Lung (tissue), 13 donors: ENCODE measurements around the gene RBM27. TPM values are rescaled to one million over a fixed set of nuclear protein-coding genes. Genes with fewer than 3 reads are reported as not detected.

Source experiments
- ATAC-seq: fragments of 200-7000 bp; cut with Tn5 transposase; one replicate; pipeline ENCODE4 v1.9.1; 2020; ENCODE audit warnings: moderate number of reproducible peaks; ENCODE audit not compliant: insufficient read depth, low FRiP score
- DNase-seq, 3 donors: peaks; one replicate each; pipeline ENCODE4 v3.0.0-alpha.2; 2013 to 2017
- H3K27ac ChIP-seq, 2 donors: one replicate each; pipeline ENCODE4 v1.5.1; 2013; ENCODE audit warnings: mild to moderate bottlenecking in 2 of 2, moderate library complexity in 2 of 2, control low read depth in 1 of 2, inconsistent platforms in 1 of 2, low read depth in 1 of 2, low read length in 1 of 2
- H3K27me3 ChIP-seq, 3 donors: one replicate each; pipeline ENCODE4 v1.5.1; 2013; ENCODE audit warnings: low read length in 2 of 3; ENCODE audit not compliant: control insufficient read depth in 3 of 3, insufficient read depth in 3 of 3
- H3K36me3 ChIP-seq, 4 donors: one replicate each; pipeline ENCODE4 v1.5.1; 2013; ENCODE audit warnings: low read length in 4 of 4, mild to moderate bottlenecking in 1 of 4, moderate library complexity in 1 of 4; ENCODE audit not compliant: control insufficient read depth in 4 of 4, insufficient read depth in 4 of 4
- H3K4me1 ChIP-seq, 5 donors: one replicate each; pipeline ENCODE4 v1.5.1; 2013; ENCODE audit warnings: low read length in 5 of 5, mild to moderate bottlenecking in 2 of 5, moderate library complexity in 1 of 5; ENCODE audit not compliant: control insufficient read depth in 5 of 5, insufficient read depth in 5 of 5
- H3K4me3 ChIP-seq: one replicate; pipeline ENCODE4 v1.5.1; 2013; ENCODE audit warnings: mild to moderate bottlenecking, control low read depth, moderate library complexity
- H3K9ac ChIP-seq, 2 donors: one replicate each; pipeline ENCODE4 v1.5.1; 2013; ENCODE audit warnings: low read length in 2 of 2, control low read depth in 1 of 2; ENCODE audit not compliant: insufficient read depth in 1 of 2
- H3K9me3 ChIP-seq, 4 donors: one replicate each; pipeline ENCODE4 v1.5.1; 2013; ENCODE audit warnings: low read length in 3 of 4, mild to moderate bottlenecking in 1 of 4, moderate library complexity in 1 of 4; ENCODE audit not compliant: control insufficient read depth in 4 of 4, insufficient read depth in 3 of 4
- WGBS, 2 donors: extraction: QIAGEN DNeasy Blood & Tissue Kit; methylation state at CpG; one replicate each; pipeline ENCODE4 v1.1.7; 2013; 5-methylcytosine and 5-hydroxymethylcytosine counted together
- polyA plus RNA-seq, 2 donors: library from polyadenylated mRNA; stranded (reverse); fragments of 200-250 nt; gene quantifications; one replicate each; pipeline ENCODE4 v1.2.1, GENCODE V29; 2013
- small RNA-seq: library from RNA; depleted of rRNA; stranded (forward); fragments of <200 nt; gene quantifications from one replicate; pipeline ENCODE3, GENCODE V24; 2014; ENCODE audit warnings: low replicate concordance
- total RNA-seq, 2 donors: library from RNA; depleted of rRNA in 1 of 2; stranded (reverse); fragments of >200 nt in 1 of 2; gene quantifications; one replicate each; pipeline ENCODE4 v1.2.1, GENCODE V29; 2014 to 2021
- TF ChIP-seq, protein P1 (sequence below): IDR thresholded peaks from 2 replicates; pipeline ENCODE4 v1.5.1; 2012; ENCODE audit warnings: mild to moderate bottlenecking; ENCODE audit errors: control extremely low read depth, extremely low read depth
- donor health status: control.
- donor health status: control.
- donor health status: Bipolar disorder and iron deficiency.
- donor health status: healthy.
- donor health status: DM: yes; HTN: yes; CAD: no.

RBM27 gene
- total and polyA plus RNA-seq, 4 donors: 6.2 to 41.8 (median 9.7) TPM

DNA sequence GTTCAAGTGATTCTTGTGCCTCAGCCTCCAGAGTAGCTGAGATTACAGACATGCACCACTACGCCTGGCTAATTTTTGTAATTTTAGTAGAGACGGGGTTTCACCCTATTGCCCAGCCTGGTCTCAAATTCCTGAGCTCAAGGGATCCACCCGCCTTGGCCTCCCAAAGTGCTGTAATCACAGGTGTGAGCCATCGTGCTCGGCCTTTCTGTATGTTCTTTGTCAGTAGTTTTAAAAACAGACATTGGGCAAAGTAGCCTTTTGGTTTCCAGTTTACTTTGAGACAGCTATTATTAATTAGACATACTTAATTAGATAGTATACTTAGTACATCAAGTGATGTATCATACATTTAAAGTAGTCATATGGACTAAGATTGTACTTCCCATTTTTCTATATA lies 45.2 kb downstream of the RBM27 start:
- Histone ChIP-seq H3K27me3 (no peaks in the 10 kb centered on the region), H3K9me3 (no peaks in the 10 kb centered on the region), H3K9ac (no peak overlapping the region), H3K4me3 (no peak overlapping the region), H3K4me1 (no peaks in the 10 kb centered on the region), H3K27ac (no peak overlapping the region), H3K36me3 (peaks cover 5 to 8% (median 6%) of the 10 kb centered on the region in 4 donors)
- DNase-seq: no peak
- ATAC-seq: no peak
- TF ChIP-seq, protein P1, sequence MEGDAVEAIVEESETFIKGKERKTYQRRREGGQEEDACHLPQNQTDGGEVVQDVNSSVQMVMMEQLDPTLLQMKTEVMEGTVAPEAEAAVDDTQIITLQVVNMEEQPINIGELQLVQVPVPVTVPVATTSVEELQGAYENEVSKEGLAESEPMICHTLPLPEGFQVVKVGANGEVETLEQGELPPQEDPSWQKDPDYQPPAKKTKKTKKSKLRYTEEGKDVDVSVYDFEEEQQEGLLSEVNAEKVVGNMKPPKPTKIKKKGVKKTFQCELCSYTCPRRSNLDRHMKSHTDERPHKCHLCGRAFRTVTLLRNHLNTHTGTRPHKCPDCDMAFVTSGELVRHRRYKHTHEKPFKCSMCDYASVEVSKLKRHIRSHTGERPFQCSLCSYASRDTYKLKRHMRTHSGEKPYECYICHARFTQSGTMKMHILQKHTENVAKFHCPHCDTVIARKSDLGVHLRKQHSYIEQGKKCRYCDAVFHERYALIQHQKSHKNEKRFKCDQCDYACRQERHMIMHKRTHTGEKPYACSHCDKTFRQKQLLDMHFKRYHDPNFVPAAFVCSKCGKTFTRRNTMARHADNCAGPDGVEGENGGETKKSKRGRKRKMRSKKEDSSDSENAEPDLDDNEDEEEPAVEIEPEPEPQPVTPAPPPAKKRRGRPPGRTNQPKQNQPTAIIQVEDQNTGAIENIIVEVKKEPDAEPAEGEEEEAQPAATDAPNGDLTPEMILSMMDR: no peak
- WGBS, 2 donors: 97 to 99% methylated on average over 5 of the region's 5 CpGs

DNA sequence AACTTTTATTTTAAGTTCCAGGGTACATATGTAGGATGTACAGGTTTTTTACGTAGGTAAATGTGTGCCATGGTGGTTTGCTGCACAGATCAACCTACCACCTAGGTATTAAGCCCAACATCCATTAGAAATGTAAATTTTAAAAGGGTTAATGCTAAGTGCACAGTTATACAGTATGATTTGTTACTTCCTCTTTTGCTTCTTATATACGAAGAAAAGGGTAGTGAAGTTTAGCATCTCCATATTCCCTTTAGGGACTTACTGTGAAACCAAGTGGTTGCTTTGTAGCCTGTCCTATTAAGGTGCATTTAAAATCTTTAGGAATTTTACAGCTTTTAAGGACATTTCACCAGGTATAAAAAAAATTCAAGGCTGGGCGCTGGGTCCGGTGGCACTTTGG lies 46.4 kb downstream of the RBM27 start:
- no peak for ATAC-seq
- H3K4me3 ChIP-seq: no peak overlapping the region
- TF ChIP-seq, protein P1: no peak
- WGBS, 2 donors: 84 to 95% methylated on average over 4 of the region's 4 CpGs
- H3K9me3 ChIP-seq: no peaks in the 10 kb centered on the region
- no peaks in the 10 kb centered on the region for H3K4me1 ChIP-seq
- H3K27ac ChIP-seq: no peak overlapping the region
- no peak for DNase-seq
- no peaks in the 10 kb centered on the region for H3K27me3 ChIP-seq
- peaks cover 3 to 7% (median 6%) of the 10 kb centered on the region in 4 donors for H3K36me3 ChIP-seq
- no peak overlapping the region for H3K9ac ChIP-seq

Small RNA genes lying within 50 kb of the gene (small RNA-seq; reads per million reads assigned to genes)
- not detected for gene RNU7-180P

Other genes starting within 250 kb of the RBM27 start
- gene PLAC8L1, start 98.0 kb upstream of the RBM27 start, total RNA-seq: under 1 TPM in 1 of 2 donors, not detected in 1; 0.46 TPM
- gene PLAC8L1, start 98.0 kb upstream of the RBM27 start, polyA plus RNA-seq: under 1 TPM in 1 of 2 donors, not detected in 1; 0.51 TPM
- 100 to 1,000 TPM in 1 of 2 donors, 10 to 100 TPM in 1; 75.9 to 117 TPM for gene LARS1, start 21.0 kb upstream of the RBM27 start, total RNA-seq
- gene LARS1, start 21.0 kb upstream of the RBM27 start, polyA plus RNA-seq: 10 to 100 TPM; 36.7 to 41.6 TPM
- under 1 TPM in 1 of 2 donors, not detected in 1; 0.09 TPM for gene POU4F3, start 135.2 kb downstream of the RBM27 start, total RNA-seq
- under 1 TPM in 1 of 2 donors, not detected in 1; 0.05 TPM for gene POU4F3, start 135.2 kb downstream of the RBM27 start, polyA plus RNA-seq
- 10 to 100 TPM; 43.7 to 79.2 TPM for gene TCERG1, start 243.7 kb downstream of the RBM27 start, total RNA-seq
- 10 to 100 TPM; 21.1 to 46.8 TPM for gene TCERG1, start 243.7 kb downstream of the RBM27 start, polyA plus RNA-seq